CD14-positive monocyte (primary cell): ENCODE data around the gene TMED8. TPM values are rescaled to one million over a fixed set of nuclear protein-coding genes. Genes with fewer than 3 reads are reported as not detected.

Experiments used
- DNase-seq, 3 donors: peaks; one replicate each; pipeline ENCODE4 v3.0.0-alpha.2; 2011 to 2022
- H2AFZ ChIP-seq: 2 replicates; pipeline ENCODE4 v1.6.0; 2012; ENCODE audit warnings: mild to moderate bottlenecking, low read depth, low read length, inconsistent platforms; ENCODE audit not compliant: insufficient read depth, poor library complexity, severe bottlenecking
- H3K27ac ChIP-seq, 2 donors: 1 replicate in 1 of 2; 2 replicates in 1 of 2; pipeline ENCODE4 v1.5.1; 2012 to 2013; ENCODE audit warnings: low read length in 2 of 2, control low read depth in 1 of 2, inconsistent platforms in 1 of 2, low read depth in 1 of 2, mild to moderate bottlenecking in 1 of 2
- H3K27me3 ChIP-seq, 2 donors: one replicate each; pipeline versions ENCODE4 v1.6.0 to v1.6.1; 2011 to 2013; ENCODE audit warnings: low read length in 2 of 2; ENCODE audit not compliant: control insufficient read depth in 2 of 2, insufficient read depth in 2 of 2
- H3K36me3 ChIP-seq, 2 donors: replicated peaks in 1 of 2; 1 replicate in 1 of 2; 2 replicates in 1 of 2; pipeline versions ENCODE4 v1.5.1 to v1.6.1; 2012 to 2013; ENCODE audit warnings: low read length in 2 of 2, control low read depth in 1 of 2, inconsistent platforms in 1 of 2, mild to moderate bottlenecking in 1 of 2; ENCODE audit not compliant: insufficient read depth in 2 of 2, control insufficient read depth in 1 of 2
- H3K4me1 ChIP-seq, 2 donors: 1 replicate in 1 of 2; 2 replicates in 1 of 2; pipeline versions ENCODE4 v1.5.1 to v1.6.1; 2012 to 2013; ENCODE audit warnings: low read length in 2 of 2, control low read depth in 1 of 2, inconsistent platforms in 1 of 2, mild to moderate bottlenecking in 1 of 2, moderate library complexity in 1 of 2; ENCODE audit not compliant: insufficient read depth in 2 of 2, control insufficient read depth in 1 of 2
- H3K4me2 ChIP-seq: replicated peaks from 2 replicates; pipeline ENCODE3; 2012; ENCODE audit warnings: low read length, moderate library complexity, mild to moderate bottlenecking; ENCODE audit not compliant: poor library complexity, severe bottlenecking; ENCODE audit errors: extremely low read depth
- H3K4me3 ChIP-seq, 3 experiments: fragments of 200-600 bp in 1 of 3; sonication (generic) in 1 of 3; replicated peaks in 1 of 3; 1 replicate in 2 of 3; 2 replicates in 1 of 3; pipeline ENCODE4 v1.5.1; 2011 to 2013; ENCODE audit warnings: low read length in 3 of 3, mild to moderate bottlenecking in 3 of 3, control low read depth in 2 of 3, low read depth in 2 of 3, inconsistent platforms in 1 of 3, moderate library complexity in 1 of 3
- H3K79me2 ChIP-seq: 2 replicates; pipeline ENCODE4 v1.6.0; 2012; ENCODE audit warnings: mild to moderate bottlenecking, control low read depth, inconsistent platforms, low read length, moderate library complexity; ENCODE audit not compliant: insufficient read depth
- H3K9ac ChIP-seq: 2 replicates; pipeline ENCODE4 v1.6.0; 2017; ENCODE audit warnings: low read length, mild to moderate bottlenecking; ENCODE audit not compliant: insufficient read depth, poor library complexity, severe bottlenecking
- H3K9me3 ChIP-seq, 2 donors: replicated peaks in 1 of 2; 1 replicate in 1 of 2; 2 replicates in 1 of 2; pipeline versions ENCODE4 v1.5.1 to v1.6.1; 2012 to 2013; ENCODE audit warnings: low read length in 2 of 2, control low read depth in 1 of 2; ENCODE audit not compliant: control insufficient read depth in 1 of 2, insufficient read depth in 1 of 2
- H4K20me1 ChIP-seq: 2 replicates; pipeline ENCODE4 v1.6.0; 2012; ENCODE audit warnings: mild to moderate bottlenecking, low read length, control low read depth, moderate library complexity; ENCODE audit not compliant: insufficient read depth
- H3K27ac Mint-ChIP-seq, 7 donors: one replicate each; pipeline ENCODE4 v1.8.0; 2020; ENCODE audit warnings: mild to moderate bottlenecking in 7 of 7, mixed read lengths in 7 of 7, moderate library complexity in 6 of 7, inconsistent platforms in 2 of 7
- H3K27me3 Mint-ChIP-seq, 3 donors: one replicate each; pipeline ENCODE4 v1.8.0; 2021 to 2022; ENCODE audit warnings: low read depth in 3 of 3, mild to moderate bottlenecking in 3 of 3, mixed read lengths in 3 of 3, moderate library complexity in 3 of 3, inconsistent platforms in 1 of 3
- H3K36me3 Mint-ChIP-seq, 2 donors: one replicate each; pipeline ENCODE4 v1.8.0; 2020; ENCODE audit warnings: mixed read lengths in 2 of 2, inconsistent platforms in 1 of 2, mild to moderate bottlenecking in 1 of 2
- H3K4me1 Mint-ChIP-seq: one replicate; pipeline ENCODE4 v1.8.0; 2020; ENCODE audit warnings: mild to moderate bottlenecking, mixed read lengths
- H3K4me3 Mint-ChIP-seq, 2 donors: one replicate each; pipeline ENCODE4 v1.8.0; 2020; ENCODE audit warnings: mild to moderate bottlenecking in 2 of 2, mixed read lengths in 2 of 2, moderate library complexity in 1 of 2
- H3K9me3 Mint-ChIP-seq, 7 donors: one replicate each; pipeline ENCODE4 v1.8.0; 2020 to 2022; ENCODE audit warnings: mixed read lengths in 7 of 7, mild to moderate bottlenecking in 6 of 7, moderate library complexity in 6 of 7, inconsistent platforms in 2 of 7
- CTCF ChIP-seq: fragments of 200-600 bp; IDR thresholded peaks from one replicate; pipeline ENCODE4 v1.8.0; 2022; ENCODE audit warnings: antibody characterized with exemption, mild to moderate bottlenecking
- WGBS: methylation state at CpG from one replicate; pipeline ENCODE4 v1.1.5; 2013; ENCODE audit warnings: missing lambda C conversion rate; ENCODE audit not compliant: insufficient coverage; 5-methylcytosine and 5-hydroxymethylcytosine counted together
- intact Hi-C, 2 donors: fragments of 100-400 bp; cut with micrococcal nuclease; formaldehyde crosslinking; loops; one replicate each; pipeline versions ENCODE4 v1.15.0 to v1.15.1; 2023
- polyA plus RNA-seq, 3 donors: library from polyadenylated mRNA; depleted of rRNA in 1 of 3; unstranded in 2 of 3; stranded (reverse) in 1 of 3; fragments of 300-500 nt in 2 of 3; fragments of >200 nt in 1 of 3; fragmentation: Illumina TruSeq in 2 of 3; gene quantifications; 1 replicate in 2 of 3; 2 replicates in 1 of 3; pipeline ENCODE4 v1.2.3, GENCODE V29; 2012 to 2021

Gene TMED8
- polyA plus RNA-seq, 3 donors, result 5.4 to 6.2 (median 6.1) TPM

GRCh38 chr14:77327111-77327510 is 49.8 kb downstream of the TMED8 start:
- H3K4me1 Mint-ChIP-seq, result peaks cover 8% of the 10 kb centered on the region
- Histone ChIP-seq H3K9me3 (no peaks in the 10 kb centered on the region), H3K4me2 (no peak overlapping the region), H3K27ac (no peak overlapping the region), H3K4me3 (no peak overlapping the region), H2AFZ (no peak overlapping the region), H3K79me2 (peaks cover 4% of the 10 kb centered on the region), H3K9ac (no peak overlapping the region), H3K4me1 (peaks cover 5 to 7% of the 10 kb centered on the region in 2 donors), H3K27me3 (no peaks in the 10 kb centered on the region), H4K20me1 (no peaks in the 10 kb centered on the region), H3K36me3 (no peaks in the 10 kb centered on the region)
- intact Hi-C loops, result loop anchor here in 1 of 2 donors (10.0 kb wide), 1 partner anchor 452 kb away; no protein-coding TSS in a partner anchor
- no peak for TF ChIP-seq CTCF
- no peak overlapping the region for H3K27ac Mint-ChIP-seq
- no peak overlapping the region for H3K4me3 Mint-ChIP-seq
- H3K27me3 Mint-ChIP-seq, result peaks cover 0 to 1% (median 0%) of the 10 kb centered on the region in 3 donors
- peaks cover 5 to 6% of the 10 kb centered on the region in 2 donors for H3K36me3 Mint-ChIP-seq
- no peaks in the 10 kb centered on the region for H3K9me3 Mint-ChIP-seq
- 100% methylated on average over 1 of the region's 1 CpG for WGBS
- DNase-seq, result no peak

GRCh38 chr14:77325746-77326094 is 51.2 kb downstream of the TMED8 start:
- TF ChIP-seq CTCF, result no peak
- Histone ChIP-seq H2AFZ (no peak overlapping the region), H3K36me3 (no peaks in the 10 kb centered on the region), H4K20me1 (no peaks in the 10 kb centered on the region), H3K9ac (no peak overlapping the region), H3K4me1 (peaks cover 8 to 11% of the 10 kb centered on the region in 2 donors), H3K4me2 (no peak overlapping the region), H3K79me2 (peaks cover 5% of the 10 kb centered on the region), H3K9me3 (no peaks in the 10 kb centered on the region), H3K27me3 (no peaks in the 10 kb centered on the region), H3K27ac (no peak overlapping the region), H3K4me3 (no peak overlapping the region)
- Mint-ChIP-seq H3K36me3 (peaks cover 5 to 6% of the 10 kb centered on the region in 2 donors), H3K4me1 (peaks cover 13% of the 10 kb centered on the region), H3K27me3 (no peaks in the 10 kb centered on the region), H3K9me3 (no peaks in the 10 kb centered on the region), H3K4me3 (no peak overlapping the region), H3K27ac (peak overlapping the region in 1 of 7 donors; percentile 14)
- 92% methylated on average over 3 of the region's 3 CpGs for WGBS
- intact Hi-C loops, result loop anchor here in 1 of 2 donors (10.0 kb wide), 1 partner anchor 451 kb away; no protein-coding TSS in a partner anchor
- DNase-seq, result no peak
